Transverse colon (tissue), 3 donors: Measurements from ENCODE around the gene GLIPR2.

Experiments
- CTCF ChIP-seq, 5 experiments: fragments of 200-600 bp in 3 of 5; fragments of 450-650 bp in 2 of 5; sonication (generic) in 3 of 5; IDR thresholded peaks; 1 replicate in 2 of 5; 2 replicates in 3 of 5; pipeline ENCODE4 v1.5.1; 2016 to 2017; ENCODE audit warnings: antibody characterized with exemption in 5 of 5, inconsistent platforms in 3 of 5, mild to moderate bottlenecking in 2 of 5, moderate library complexity in 1 of 5
- EP300 ChIP-seq: sonication (generic); formaldehyde crosslinking; IDR thresholded peaks from one replicate; pipeline ENCODE4 v1.6.1; 2017; ENCODE audit warnings: antibody characterized with exemption, low read depth

GRCh38 chr9:36100532-36100931 lies 36.0 kb upstream of the GLIPR2 start:
- TF ChIP-seq EP300 = no peak
- no peak for TF ChIP-seq CTCF (IDR thresholded peaks at IDR 0.05)
